Measurements from ENCODE around the gene SDR42E2. TPM values are rescaled to one million over a fixed set of nuclear protein-coding genes. Genes with fewer than 3 reads are reported as not detected.

The SDR42E2 gene
- total and polyA plus RNA-seq, 2 of the 8 experiments (the other 6 are each of a cell fraction or from before 2014, with no cell fraction given), result 0.08 TPM; not detected in 1

- TF ChIP-seq CTCF (IDR thresholded peaks at IDR 0.05; ENCODE audit: control extremely low read depth in 1 of 3, insufficient read depth in 1 of 3, low read depth in 1 of 3, low read length in 3 of 3), result no peak
- no peak for TF ChIP-seq GABPA (IDR thresholded peaks at IDR 0.05; ENCODE audit: borderline replicate concordance, insufficient read depth, low read length)
Measured at GRCh38 chr16:22117609-22118008, 44.7 kb upstream of the SDR42E2 start (continued).
